HepG2 (cell line): Measurements from ENCODE around the gene RAD51C. TPM values are rescaled to one million over a fixed set of nuclear protein-coding genes. Genes with fewer than 3 reads are reported as not detected.

Experiments
- ETV6 ChIP-seq: sonication (generic); formaldehyde crosslinking; conservative IDR thresholded peaks from 2 replicates; pipeline ENCODE4 v1.4.0; 2020; ENCODE audit warnings: missing genetic modification reagents
- HNF4G ChIP-seq, 2 experiments: sonication (generic) in 1 of 2; formaldehyde crosslinking in 1 of 2; IDR thresholded peaks; 2 replicates each; pipeline versions ENCODE4 v1.4.0 to v1.6.1; 2011 to 2020; ENCODE audit warnings: borderline replicate concordance in 2 of 2, low read depth in 2 of 2, mild to moderate bottlenecking in 2 of 2, low read length in 1 of 2, missing genetic modification reagents in 1 of 2, moderate library complexity in 1 of 2
- MBD4 ChIP-seq: IDR thresholded peaks from 2 replicates; pipeline ENCODE4 v1.6.1; 2012; ENCODE audit warnings: low read length, inconsistent platforms, borderline replicate concordance
- REL ChIP-seq: sonication (generic); formaldehyde crosslinking; conservative IDR thresholded peaks from 2 replicates; pipeline ENCODE4 v1.8.0; 2022; ENCODE audit warnings: mild to moderate bottlenecking, missing genetic modification reagents, moderate library complexity
- TEAD2 ChIP-seq: sonication (generic); formaldehyde crosslinking; IDR thresholded peaks from 2 replicates; pipeline ENCODE4 v1.9.0; 2021; ENCODE audit warnings: missing genetic modification reagents
- ZKSCAN8 ChIP-seq: IDR thresholded peaks from 2 replicates; pipeline ENCODE4 v1.6.1; 2016; ENCODE audit warnings: borderline replicate concordance, missing genetic modification reagents, missing compliant biosample characterization
- ZNF253 ChIP-seq: sonication (generic); formaldehyde crosslinking; IDR thresholded peaks from 2 replicates; pipeline ENCODE4 v1.8.0; 2022; ENCODE audit warnings: mild to moderate bottlenecking, missing genetic modification reagents, borderline replicate concordance
- ZNF331 ChIP-seq: sonication (generic); formaldehyde crosslinking; IDR thresholded peaks from 2 replicates; pipeline ENCODE4 v1.4.0; 2020; ENCODE audit warnings: missing genetic modification reagents
- ZNF724P ChIP-seq: sonication (generic); formaldehyde crosslinking; IDR thresholded peaks from 2 replicates; pipeline ENCODE4 v1.8.0; 2022; ENCODE audit warnings: missing genetic modification reagents, borderline replicate concordance
- polyA plus RNA-seq, 8 experiments: library from polyadenylated mRNA; depleted of rRNA in 3 of 8; stranded (reverse) in 7 of 8; unstranded in 1 of 8; fragments of >200 nt; fragmentation: Illumina TruSeq in 4 of 8; extraction: Trizol in 4 of 8; gene quantifications; 2 replicates each; pipeline versions ENCODE4 v1.2.1 to v1.2.3, GENCODE V29; 2011 to 2016; ENCODE audit warnings: low read depth in 4 of 8, missing spikeins in 1 of 8, mixed read lengths in 1 of 8; ENCODE audit not compliant: insufficient read depth in 1 of 8
- total RNA-seq, 5 experiments: library from RNA; depleted of rRNA; stranded (reverse); fragments of >200 nt; fragmentation: Illumina TruSeq; extraction: Trizol; gene quantifications; 2 replicates each; pipeline ENCODE4 v1.2.3, GENCODE V29; 2016; ENCODE audit warnings: low read depth in 1 of 5
- TF ChIP-seq, protein P1 (sequence below): sonication (generic); formaldehyde crosslinking; IDR thresholded peaks from 2 replicates; pipeline ENCODE4 v1.4.0; 2020; ENCODE audit warnings: mild to moderate bottlenecking, missing genetic modification reagents, borderline replicate concordance
- TF ChIP-seq, protein P2 (sequence below): sonication (generic); formaldehyde crosslinking; IDR thresholded peaks from 2 replicates; pipeline ENCODE4 v1.5.0; 2020; ENCODE audit warnings: mild to moderate bottlenecking, missing genetic modification reagents, borderline replicate concordance
- TF ChIP-seq, protein P3 (sequence below): sonication (generic); formaldehyde crosslinking; IDR thresholded peaks from 2 replicates; pipeline ENCODE4 v1.4.0; 2020; ENCODE audit warnings: missing genetic modification reagents
- TF ChIP-seq, protein P4 (sequence below), 2 experiments: sonication (generic) in 1 of 2; formaldehyde crosslinking in 1 of 2; IDR thresholded peaks; 2 replicates each; pipeline versions ENCODE4 v1.4.0 to v1.6.1; 2018 to 2020; ENCODE audit warnings: missing genetic modification reagents in 2 of 2, borderline replicate concordance in 1 of 2, low read depth in 1 of 2, mild to moderate bottlenecking in 1 of 2, missing biosample characterization in 1 of 2
- TF ChIP-seq, protein P5 (sequence below): sonication (generic); formaldehyde crosslinking; IDR thresholded peaks from 2 replicates; pipeline ENCODE4 v1.4.0; 2020; ENCODE audit warnings: mild to moderate bottlenecking, missing genetic modification reagents

Gene RAD51C
- total and polyA plus RNA-seq, 2 of the 13 experiments (the other 11 are each of a cell fraction or from before 2014, with no cell fraction given), result 38.5 to 106 TPM

DNA sequence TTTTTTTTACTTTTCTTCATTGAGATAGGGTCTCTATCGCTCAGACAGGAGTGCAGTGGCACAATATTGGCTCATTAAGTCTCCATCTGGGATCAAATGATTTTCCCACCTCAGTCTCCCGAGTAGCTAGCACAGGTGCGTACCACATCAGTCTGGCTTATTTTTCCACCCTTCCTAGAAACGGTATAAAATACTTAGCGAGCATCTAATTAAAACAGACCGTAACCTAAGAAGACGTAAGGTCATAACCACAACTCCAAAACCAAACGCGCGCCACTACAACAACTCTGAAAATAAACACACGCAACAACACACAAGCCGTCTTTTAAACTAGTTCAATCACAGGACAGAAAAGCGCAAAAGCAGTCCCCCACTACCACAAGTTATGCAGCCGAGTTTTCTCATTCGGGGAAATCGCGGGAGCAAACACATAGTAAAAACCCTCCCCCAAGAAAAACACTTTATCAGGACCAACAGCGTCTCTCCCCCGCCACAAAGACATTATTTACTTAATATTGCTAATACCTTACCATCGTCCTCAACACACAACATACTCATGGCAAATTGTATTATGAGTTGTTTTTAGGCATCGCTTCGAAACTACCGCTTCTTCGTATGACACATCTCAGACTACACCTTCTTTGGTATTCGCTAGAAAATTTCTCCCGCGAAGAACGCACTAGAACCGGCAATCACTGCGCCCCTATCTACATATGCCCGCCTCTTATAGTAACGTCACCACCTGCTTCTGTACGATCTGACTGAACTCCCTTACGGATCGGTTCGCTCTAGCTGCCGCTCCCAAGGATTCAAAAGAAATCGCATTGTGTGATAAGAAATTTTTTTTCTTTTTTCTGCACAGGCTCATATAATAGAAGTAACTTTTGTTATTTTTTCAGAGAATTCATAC, 33.3 kb upstream of the RAD51C start (continued):
- TF ChIP-seq, protein P1, sequence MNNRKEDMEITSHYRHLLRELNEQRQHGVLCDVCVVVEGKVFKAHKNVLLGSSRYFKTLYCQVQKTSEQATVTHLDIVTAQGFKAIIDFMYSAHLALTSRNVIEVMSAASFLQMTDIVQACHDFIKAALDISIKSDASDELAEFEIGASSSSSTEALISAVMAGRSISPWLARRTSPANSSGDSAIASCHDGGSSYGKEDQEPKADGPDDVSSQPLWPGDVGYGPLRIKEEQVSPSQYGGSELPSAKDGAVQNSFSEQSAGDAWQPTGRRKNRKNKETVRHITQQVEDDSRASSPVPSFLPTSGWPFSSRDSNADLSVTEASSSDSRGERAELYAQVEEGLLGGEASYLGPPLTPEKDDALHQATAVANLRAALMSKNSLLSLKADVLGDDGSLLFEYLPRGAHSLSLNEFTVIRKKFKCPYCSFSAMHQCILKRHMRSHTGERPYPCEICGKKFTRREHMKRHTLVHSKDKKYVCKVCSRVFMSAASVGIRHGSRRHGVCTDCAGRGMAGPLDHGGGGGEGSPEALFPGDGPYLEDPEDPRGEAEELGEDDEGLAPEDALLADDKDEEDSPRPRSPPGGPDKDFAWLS (CRISPR knock-in tag), result no peak
- TF ChIP-seq TEAD2 (CRISPR knock-in tag) (no peak), MBD4 (peak; percentile 100), ZNF331 (CRISPR knock-in tag) (peak; percentile 87), HNF4G (IDR thresholded peaks at IDR 0.05; ENCODE audit: borderline replicate concordance, low read depth, low read length) (peak; percentile 71; the same call in 1 of the 2 replicates), HNF4G (CRISPR knock-in tag; IDR thresholded peaks at IDR 0.05; ENCODE audit: borderline replicate concordance, low read depth) (no peak), ZKSCAN8 (CRISPR knock-in tag) (peak; percentile 80; the same call in 1 of the 2 replicates), ZNF724P (CRISPR knock-in tag) (peak; percentile 39; the same call in 1 of the 2 replicates), ETV6 (CRISPR knock-in tag) (peak; percentile 80), ZNF253 (CRISPR knock-in tag) (peak; percentile 76; the same call in 1 of the 2 replicates), REL (CRISPR knock-in tag) (0 out of 2 replicates have a peak, but pooled peaks have one; percentile 51)
- TF ChIP-seq, protein P2, sequence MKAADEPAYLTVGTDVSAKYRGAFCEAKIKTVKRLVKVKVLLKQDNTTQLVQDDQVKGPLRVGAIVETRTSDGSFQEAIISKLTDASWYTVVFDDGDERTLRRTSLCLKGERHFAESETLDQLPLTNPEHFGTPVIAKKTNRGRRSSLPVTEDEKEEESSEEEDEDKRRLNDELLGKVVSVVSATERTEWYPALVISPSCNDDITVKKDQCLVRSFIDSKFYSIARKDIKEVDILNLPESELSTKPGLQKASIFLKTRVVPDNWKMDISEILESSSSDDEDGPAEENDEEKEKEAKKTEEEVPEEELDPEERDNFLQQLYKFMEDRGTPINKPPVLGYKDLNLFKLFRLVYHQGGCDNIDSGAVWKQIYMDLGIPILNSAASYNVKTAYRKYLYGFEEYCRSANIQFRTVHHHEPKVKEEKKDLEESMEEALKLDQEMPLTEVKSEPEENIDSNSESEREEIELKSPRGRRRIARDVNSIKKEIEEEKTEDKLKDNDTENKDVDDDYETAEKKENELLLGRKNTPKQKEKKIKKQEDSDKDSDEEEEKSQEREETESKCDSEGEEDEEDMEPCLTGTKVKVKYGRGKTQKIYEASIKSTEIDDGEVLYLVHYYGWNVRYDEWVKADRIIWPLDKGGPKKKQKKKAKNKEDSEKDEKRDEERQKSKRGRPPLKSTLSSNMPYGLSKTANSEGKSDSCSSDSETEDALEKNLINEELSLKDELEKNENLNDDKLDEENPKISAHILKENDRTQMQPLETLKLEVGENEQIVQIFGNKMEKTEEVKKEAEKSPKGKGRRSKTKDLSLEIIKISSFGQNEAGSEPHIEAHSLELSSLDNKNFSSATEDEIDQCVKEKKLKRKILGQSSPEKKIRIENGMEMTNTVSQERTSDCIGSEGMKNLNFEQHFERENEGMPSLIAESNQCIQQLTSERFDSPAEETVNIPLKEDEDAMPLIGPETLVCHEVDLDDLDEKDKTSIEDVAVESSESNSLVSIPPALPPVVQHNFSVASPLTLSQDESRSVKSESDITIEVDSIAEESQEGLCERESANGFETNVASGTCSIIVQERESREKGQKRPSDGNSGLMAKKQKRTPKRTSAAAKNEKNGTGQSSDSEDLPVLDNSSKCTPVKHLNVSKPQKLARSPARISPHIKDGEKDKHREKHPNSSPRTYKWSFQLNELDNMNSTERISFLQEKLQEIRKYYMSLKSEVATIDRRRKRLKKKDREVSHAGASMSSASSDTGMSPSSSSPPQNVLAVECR (CRISPR knock-in tag), result peak; percentile 48; the same call in 1 of the 2 replicates
- TF ChIP-seq, protein P3, sequence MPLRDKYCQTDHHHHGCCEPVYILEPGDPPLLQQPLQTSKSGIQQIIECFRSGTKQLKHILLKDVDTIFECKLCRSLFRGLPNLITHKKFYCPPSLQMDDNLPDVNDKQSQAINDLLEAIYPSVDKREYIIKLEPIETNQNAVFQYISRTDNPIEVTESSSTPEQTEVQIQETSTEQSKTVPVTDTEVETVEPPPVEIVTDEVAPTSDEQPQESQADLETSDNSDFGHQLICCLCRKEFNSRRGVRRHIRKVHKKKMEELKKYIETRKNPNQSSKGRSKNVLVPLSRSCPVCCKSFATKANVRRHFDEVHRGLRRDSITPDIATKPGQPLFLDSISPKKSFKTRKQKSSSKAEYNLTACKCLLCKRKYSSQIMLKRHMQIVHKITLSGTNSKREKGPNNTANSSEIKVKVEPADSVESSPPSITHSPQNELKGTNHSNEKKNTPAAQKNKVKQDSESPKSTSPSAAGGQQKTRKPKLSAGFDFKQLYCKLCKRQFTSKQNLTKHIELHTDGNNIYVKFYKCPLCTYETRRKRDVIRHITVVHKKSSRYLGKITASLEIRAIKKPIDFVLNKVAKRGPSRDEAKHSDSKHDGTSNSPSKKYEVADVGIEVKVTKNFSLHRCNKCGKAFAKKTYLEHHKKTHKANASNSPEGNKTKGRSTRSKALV (CRISPR knock-in tag), result peak; percentile 47; the same call in 1 of the 2 replicates
- TF ChIP-seq, protein P4, sequence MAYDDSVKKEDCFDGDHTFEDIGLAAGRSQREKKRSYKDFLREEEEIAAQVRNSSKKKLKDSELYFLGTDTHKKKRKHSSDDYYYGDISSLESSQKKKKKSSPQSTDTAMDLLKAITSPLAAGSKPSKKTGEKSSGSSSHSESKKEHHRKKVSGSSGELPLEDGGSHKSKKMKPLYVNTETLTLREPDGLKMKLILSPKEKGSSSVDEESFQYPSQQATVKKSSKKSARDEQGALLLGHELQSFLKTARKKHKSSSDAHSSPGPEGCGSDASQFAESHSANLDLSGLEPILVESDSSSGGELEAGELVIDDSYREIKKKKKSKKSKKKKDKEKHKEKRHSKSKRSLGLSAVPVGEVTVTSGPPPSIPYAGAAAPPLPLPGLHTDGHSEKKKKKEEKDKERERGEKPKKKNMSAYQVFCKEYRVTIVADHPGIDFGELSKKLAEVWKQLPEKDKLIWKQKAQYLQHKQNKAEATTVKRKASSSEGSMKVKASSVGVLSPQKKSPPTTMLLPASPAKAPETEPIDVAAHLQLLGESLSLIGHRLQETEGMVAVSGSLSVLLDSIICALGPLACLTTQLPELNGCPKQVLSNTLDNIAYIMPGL (CRISPR knock-in tag; IDR thresholded peaks at IDR 0.05; ENCODE audit: borderline replicate concordance in 1 of 2, low read depth in 1 of 2), result no peak; a peak in 1 of 4 replicates
- TF ChIP-seq, protein P5, sequence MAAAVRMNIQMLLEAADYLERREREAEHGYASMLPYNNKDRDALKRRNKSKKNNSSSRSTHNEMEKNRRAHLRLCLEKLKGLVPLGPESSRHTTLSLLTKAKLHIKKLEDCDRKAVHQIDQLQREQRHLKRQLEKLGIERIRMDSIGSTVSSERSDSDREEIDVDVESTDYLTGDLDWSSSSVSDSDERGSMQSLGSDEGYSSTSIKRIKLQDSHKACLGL (CRISPR knock-in tag), result no peak
